ENCODE data around the gene RAB5IF. TPM values are rescaled to one million over a fixed set of nuclear protein-coding genes. Genes with fewer than 3 reads are reported as not detected.

RAB5IF gene
- total and polyA plus RNA-seq, 2 of the 4 experiments (the other 2 are of a cell fraction), result 74.0 to 93.1 TPM

GRCh38 chr20:36591281-36591680, 14.3 kb upstream of the RAB5IF start:
- H3K27me3 ChIP-seq (ENCODE audit: control insufficient read depth, insufficient read depth, low read length), result no peaks in the 10 kb centered on the region
- no peak overlapping the region for H2AFZ ChIP-seq (replicated peaks; ENCODE audit: low read length, poor library complexity)
- H4K5ac ChIP-seq (ENCODE audit: low read depth, low read length), result no peak overlapping the region
- 52% methylated on average over 4 of the region's 5 CpGs; no CpG with 5 or more reads in 1 of the 2 experiments for WGBS, 2 experiments (ENCODE audit: extremely low coverage in 2 of 2, insufficient read length in 1 of 2)
- H3K79me1 ChIP-seq (ENCODE audit: low read depth in 1 of 2, low read length in 2 of 2), result no peaks in the 10 kb centered on the region
- ATAC-seq (ENCODE audit: low read depth) (no peak), DNase-seq (no peak)
- no peak overlapping the region for H3K4me2 ChIP-seq (ENCODE audit: low read depth, low read length)
- H3K4me1 ChIP-seq (ENCODE audit: control insufficient read depth, insufficient read depth, low read length), result no peaks in the 10 kb centered on the region
- in situ Hi-C loops (cut with MboI; ENCODE audit: low sequenced_read_pairs), result no loop called here
- no peaks in the 10 kb centered on the region; the same call in 1 of the 2 replicates for H4K20me1 ChIP-seq (ENCODE audit: insufficient read depth, low read length)
- intact Hi-C loops (cut with micrococcal nuclease), result no loop called here
- no peaks in the 10 kb centered on the region for H3K9me1 ChIP-seq (ENCODE audit: insufficient read depth, low read length)
- no peak overlapping the region for H2BK15ac ChIP-seq (ENCODE audit: low read depth, low read length)
- no peak overlapping the region for H3K18ac ChIP-seq (ENCODE audit: low read depth, low read length)
- H3K36me3 ChIP-seq (ENCODE audit: control insufficient read depth, insufficient read depth, low read length), result peaks cover 16% of the 10 kb centered on the region
- TF ChIP-seq MAFK (IDR thresholded peaks at IDR 0.05; ENCODE audit: low read depth, low read length) (no peak), RAD21 (IDR thresholded peaks at IDR 0.05; ENCODE audit: low read length) (no peak), CEBPB (IDR thresholded peaks at IDR 0.05; ENCODE audit: low read depth, low read length) (no peak), MAZ (IDR thresholded peaks at IDR 0.05; ENCODE audit: borderline replicate concordance, low read depth, low read length) (no peak), RCOR1 (IDR thresholded peaks at IDR 0.05; ENCODE audit: insufficient replicate concordance, low read length) (no peak), CTCF (conservative IDR thresholded peaks at IDR 0.05; ENCODE audit: low read depth, low read length) (no peak), FOS (IDR thresholded peaks at IDR 0.05; ENCODE audit: low read depth, low read length) (no peak), NFE2L2 (IDR thresholded peaks at IDR 0.05; ENCODE audit: low read depth, low read length) (no peak)
- H3K56ac ChIP-seq (ENCODE audit: extremely low read depth, insufficient read depth, low read length), result no peak overlapping the region
- no peak overlapping the region for H3K23ac ChIP-seq (ENCODE audit: low read depth, low read length)
- no peak overlapping the region for H2AK5ac ChIP-seq (ENCODE audit: low read depth, low read length)
- H4K8ac ChIP-seq (ENCODE audit: low read depth in 2 of 2, low read length in 2 of 2), result no peak overlapping the region
- H3K9ac ChIP-seq (ENCODE audit: low read depth, low read length), result no peak overlapping the region
- H3K14ac ChIP-seq (replicated peaks; ENCODE audit: low read depth, low read length), result no peak overlapping the region
- no peak overlapping the region for H2AK9ac ChIP-seq (replicated peaks; ENCODE audit: low read depth, low read length, poor library complexity)
- BruUV-seq (replicated peaks), result no TSS peak
- H2BK20ac ChIP-seq (ENCODE audit: low read depth, low read length), result no peak overlapping the region
- H2BK120ac ChIP-seq (ENCODE audit: low read depth, low read length), result no peak overlapping the region
- no peak overlapping the region for H3K4ac ChIP-seq (ENCODE audit: low read depth, low read length)
- H3K4me3 ChIP-seq (ENCODE audit: insufficient read depth, low read depth, low read length), result no peak overlapping the region
- dilution Hi-C loops (cut with HindIII; ENCODE audit: low sequenced_read_pairs, unreplicated experiment), result no loop called here
- POLR2A ChIA-PET (ENCODE audit: unreplicated experiment), result no interaction called here
- no peak overlapping the region for H2BK5ac ChIP-seq (ENCODE audit: low read depth, low read length, poor library complexity, severe bottlenecking)
- no peaks in the 10 kb centered on the region for H3K9me3 ChIP-seq (ENCODE audit: control insufficient read depth, insufficient read depth, low read length)
- CTCF ChIA-PET, result no interaction called here
- H3K27ac ChIP-seq (ENCODE audit: insufficient read depth, low read length), result no peak overlapping the region
- no peak overlapping the region for H4K91ac ChIP-seq (ENCODE audit: insufficient read depth, low read depth, low read length)
